ENCODE results near the gene PCGF1.

- no peak for TF ChIP-seq CHD1 (IDR thresholded peaks at IDR 0.05; ENCODE audit: low read depth, low read length)
- no peak for TF ChIP-seq ZNF274 (IDR thresholded peaks at IDR 0.05; ENCODE audit: borderline replicate concordance, extremely low read depth, low read length)
- no peak for TF ChIP-seq CTCF (IDR thresholded peaks at IDR 0.05; ENCODE audit: control extremely low read depth in 1 of 3, insufficient read depth in 1 of 3, low read depth in 1 of 3, low read length in 3 of 3)
Observed at GRCh38 chr2:74504591-74504990, 2.9 kb downstream of the PCGF1 start.
